HCT116 (cell line): ENCODE measurements around the gene PHGDH. TPM values are rescaled to one million over a fixed set of nuclear protein-coding genes. Genes with fewer than 3 reads are reported as not detected.

Source experiments
- ATAC-seq: fragments of 200-7000 bp; cut with Tn5 transposase; 2 replicates; pipeline ENCODE4 v1.9.1; 2020; ENCODE audit warnings: mild to moderate bottlenecking, moderate library complexity
- BruUV-seq: library from RNA; stranded (reverse); fragments of 400-500 nt; replicated peaks from 2 replicates; lab custom pipeline; 2021; lab: Mats Ljungman, UMichigan
- CTCF ChIA-PET: fragments of 300-600 bp; sonication (Branson Sonifier 250); formaldehyde crosslinking; loops from one replicate; lab custom pipeline; 2021; ENCODE audit warnings: antibody characterized with exemption; lab: Charles Lee
- POLR2A ChIA-PET: fragments of 300-600, 350-600 bp; sonication (Branson Sonifier 250); formaldehyde crosslinking; loops from one replicate; lab custom pipeline; 2021; ENCODE audit warnings: antibody characterized with exemption; lab: Charles Lee
- RAD21 ChIA-PET, 2 experiments: fragments of 300-600 bp; sonication (Branson Sonifier 250); formaldehyde crosslinking; loops; one replicate each; lab custom pipeline; 2023; ENCODE audit warnings: low total read pairs in 2 of 2; ENCODE audit not compliant: uncharacterized antibody in 2 of 2, unreplicated experiment in 2 of 2, low non-redundant PET in 1 of 2; lab: Charles Lee
- DNase-seq: peaks from one replicate; pipeline ENCODE4 v3.0.0-alpha.2; 2010; ENCODE audit warnings: low read depth, low spot score
- H2AFZ ChIP-seq: fragments of 200-600 bp; shearing (Covaris generic), sonication (generic); 2 replicates; pipeline ENCODE4 v1.6.1; 2017; ENCODE audit warnings: low read depth, mixed run types, mixed read lengths, antibody characterized with exemption, low read length; ENCODE audit not compliant: poor library complexity, severe bottlenecking
- H3K27ac ChIP-seq: 2 replicates; pipeline ENCODE4 v1.5.1; 2012; ENCODE audit warnings: low read depth, low read length
- H3K27me3 ChIP-seq: fragments of 200-600 bp; sonication (generic); 2 replicates; pipeline ENCODE4 v1.6.1; 2016; ENCODE audit warnings: mixed run types, low read length, mixed read lengths; ENCODE audit not compliant: insufficient read depth
- H3K36me3 ChIP-seq, 2 experiments: fragments of 200-500 bp in 1 of 2; fragments of 200-600 bp in 1 of 2; sonication (Bioruptor generic) in 1 of 2; sonication (generic) in 1 of 2; 2 replicates each; pipeline versions ENCODE4 v1.5.1 to v1.6.1; 2014 to 2016; ENCODE audit warnings: low read length in 2 of 2, inconsistent platforms in 1 of 2, mixed read lengths in 1 of 2, mixed run types in 1 of 2; ENCODE audit not compliant: insufficient read depth in 2 of 2, control insufficient read depth in 1 of 2
- H3K4me1 ChIP-seq, 2 experiments: fragments of 200-600 bp in 1 of 2; sonication (generic) in 1 of 2; 2 replicates each; pipeline versions ENCODE4 v1.5.1 to v1.6.1; 2012 to 2017; ENCODE audit warnings: low read length in 2 of 2, inconsistent platforms in 1 of 2, mild to moderate bottlenecking in 1 of 2, mixed read lengths in 1 of 2, mixed run types in 1 of 2, moderate library complexity in 1 of 2; ENCODE audit not compliant: insufficient read depth in 2 of 2, control insufficient read depth in 1 of 2
- H3K4me2 ChIP-seq: fragments of 200-600 bp; sonication (generic); 2 replicates; pipeline ENCODE4 v1.6.1; 2017; ENCODE audit warnings: mixed run types, low read length, mixed read lengths
- H3K4me3 ChIP-seq, 2 experiments: fragments of 200-600 bp in 1 of 2; sonication (generic) in 1 of 2; replicated peaks in 1 of 2; 2 replicates each; pipeline ENCODE4 v1.5.1; 2011 to 2016; ENCODE audit warnings: low read length in 2 of 2, control low read depth in 1 of 2, low read depth in 1 of 2, mild to moderate bottlenecking in 1 of 2, mixed read lengths in 1 of 2, mixed run types in 1 of 2
- H3K79me2 ChIP-seq: fragments of 200-600 bp; sonication (generic); 2 replicates; pipeline ENCODE4 v1.6.1; 2017; ENCODE audit warnings: mild to moderate bottlenecking, mixed run types, low read length, moderate library complexity, mixed read lengths; ENCODE audit not compliant: insufficient read depth
- H3K9ac ChIP-seq: fragments of 200-600 bp; sonication (generic); 2 replicates; pipeline ENCODE4 v1.6.1; 2016; ENCODE audit warnings: low read length, mixed read lengths
- H3K9me2 ChIP-seq: fragments of 200-600 bp; sonication (generic), shearing (Covaris generic); 2 replicates; pipeline ENCODE4 v1.6.1; 2017; ENCODE audit warnings: mixed run types, mild to moderate bottlenecking, moderate library complexity; ENCODE audit not compliant: insufficient read depth
- H3K9me3 ChIP-seq, 2 experiments: fragments of 200-500 bp in 1 of 2; fragments of 200-600 bp in 1 of 2; sonication (Bioruptor generic) in 1 of 2; sonication (generic) in 1 of 2; 2 replicates each; pipeline ENCODE4 v1.6.1; 2014 to 2017; ENCODE audit warnings: low read length in 2 of 2, mixed read lengths in 2 of 2, inconsistent platforms in 1 of 2, low read depth in 1 of 2, mild to moderate bottlenecking in 1 of 2, mixed run types in 1 of 2, moderate library complexity in 1 of 2; ENCODE audit not compliant: control insufficient read depth in 1 of 2, insufficient read depth in 1 of 2
- H4K20me1 ChIP-seq: fragments of 200-600 bp; sonication (generic), shearing (Covaris generic); 2 replicates; pipeline ENCODE4 v1.6.1; 2017; ENCODE audit warnings: mixed run types, mild to moderate bottlenecking, moderate library complexity; ENCODE audit not compliant: insufficient read depth
- CBX3 ChIP-seq: IDR thresholded peaks from 2 replicates; pipeline ENCODE4 v1.6.1; 2012; ENCODE audit warnings: low read depth
- EGR1 ChIP-seq: IDR thresholded peaks from 2 replicates; pipeline ENCODE4 v1.6.1; 2012; ENCODE audit warnings: low read depth
- ELF1 ChIP-seq: IDR thresholded peaks from 2 replicates; pipeline ENCODE4 v1.6.1; 2012; ENCODE audit warnings: low read depth, borderline replicate concordance
- EZH2 ChIP-seq: fragments of 200-600 bp; sonication (generic); IDR thresholded peaks from 2 replicates; pipeline ENCODE4 v1.6.1; 2017; ENCODE audit warnings: antibody characterized with exemption, mixed run types
- JUND ChIP-seq: IDR thresholded peaks from 2 replicates; pipeline ENCODE4 v1.6.1; 2012
- POLR2A ChIP-seq: IDR thresholded peaks from 2 replicates; pipeline ENCODE4 v1.7.0; 2011; ENCODE audit warnings: borderline replicate concordance; ENCODE audit not compliant: insufficient read depth, insufficient read length; ENCODE audit errors: extremely low read depth
- RAD21 ChIP-seq: IDR thresholded peaks from 2 replicates; pipeline ENCODE4 v1.6.1; 2012; ENCODE audit warnings: low read depth, mild to moderate bottlenecking
- SIN3A ChIP-seq: IDR thresholded peaks from 2 replicates; pipeline ENCODE4 v1.6.1; 2012; ENCODE audit warnings: low read depth
- SP1 ChIP-seq: IDR thresholded peaks from 2 replicates; pipeline ENCODE4 v1.6.1; 2012; ENCODE audit warnings: low read depth
- ZFX ChIP-seq: fragments of 450-650 bp; IDR thresholded peaks from 2 replicates; pipeline ENCODE4 v1.6.1; 2017
- ZNF274 ChIP-seq: fragments of 200-500 bp; sonication (Bioruptor generic); IDR thresholded peaks from 2 replicates; pipeline ENCODE4 v1.6.1; 2014; ENCODE audit warnings: mild to moderate bottlenecking, low read depth, low read length, inconsistent platforms
- intact Hi-C: fragments of 100-400 bp; cut with micrococcal nuclease; formaldehyde crosslinking; loops from 2 replicates; pipeline ENCODE4 v1.10.0; 2022
- total RNA-seq: library from RNA; stranded (reverse); gene quantifications from one replicate; pipeline ENCODE4 v1.2.1, GENCODE V29; 2021; ENCODE audit not compliant: unreplicated experiment
- TF ChIP-seq, protein P1 (sequence below), 3 experiments: fragments of 200-600 bp in 1 of 3; sonication (generic) in 1 of 3; IDR thresholded peaks in 2 of 3; conservative IDR thresholded peaks in 1 of 3; 2 replicates each; pipeline ENCODE4 v1.5.1; 2012 to 2017; ENCODE audit warnings: low read depth in 2 of 3, low read length in 2 of 3, antibody characterized with exemption in 1 of 3, borderline replicate concordance in 1 of 3, control low read depth in 1 of 3, mild to moderate bottlenecking in 1 of 3, mixed read lengths in 1 of 3, mixed run types in 1 of 3, moderate library complexity in 1 of 3; ENCODE audit not compliant: insufficient read depth in 1 of 3
- TF ChIP-seq, protein P2 (sequence below): IDR thresholded peaks from 2 replicates; pipeline ENCODE4 v1.6.1; 2012; ENCODE audit warnings: low read depth
- TF ChIP-seq, protein P3 (sequence below): IDR thresholded peaks from 2 replicates; pipeline ENCODE4 v1.6.1; 2012
- TF ChIP-seq, protein P4 (sequence below): IDR thresholded peaks from 2 replicates; pipeline ENCODE4 v1.6.1; 2012
- TF ChIP-seq, protein P5 (sequence below): IDR thresholded peaks from 2 replicates; pipeline ENCODE4 v1.6.1; 2011; ENCODE audit warnings: mild to moderate bottlenecking, low read length, moderate library complexity; ENCODE audit not compliant: insufficient replicate concordance; ENCODE audit errors: extremely low read depth

PHGDH gene
- total RNA-seq, 1 experiment from 2014 or later, result 187 TPM

DNA sequence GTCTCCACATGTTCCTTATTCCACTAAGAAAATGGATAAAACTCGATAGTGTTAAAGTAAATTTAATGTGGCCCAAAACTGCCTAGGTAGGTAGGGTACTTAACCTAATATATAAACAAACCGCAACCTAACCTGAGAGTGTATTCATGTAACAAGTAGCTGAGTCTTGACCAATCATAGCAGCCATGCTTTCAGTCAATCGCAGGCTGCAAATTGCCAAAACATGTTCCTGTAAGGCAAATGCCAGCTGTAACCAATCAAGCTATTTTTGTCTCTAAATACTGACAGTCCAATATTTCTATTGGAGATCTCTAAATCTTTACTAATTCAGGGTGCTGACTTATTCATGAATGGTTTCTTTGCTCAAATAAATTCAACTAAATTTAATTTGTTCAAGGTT, 60.0 kb downstream of the PHGDH start:
- H3K9me2 ChIP-seq, result no peaks in the 10 kb centered on the region
- peaks cover 2 to 7% of the 10 kb centered on the region in 2 experiments; a peak in 2 of 4 replicates for H3K4me1 ChIP-seq
- ChIA-PET POLR2A (no interaction called here), CTCF (no interaction called here), RAD21 (no interaction called here)
- H3K4me2 ChIP-seq, result no peak overlapping the region
- no peak for DNase-seq
- no peak for ATAC-seq
- H3K27me3 ChIP-seq, result peaks cover 5% of the 10 kb centered on the region; the same call in 1 of the 2 replicates
- no peak for TF ChIP-seq SIN3A
- TF ChIP-seq, protein P1, sequence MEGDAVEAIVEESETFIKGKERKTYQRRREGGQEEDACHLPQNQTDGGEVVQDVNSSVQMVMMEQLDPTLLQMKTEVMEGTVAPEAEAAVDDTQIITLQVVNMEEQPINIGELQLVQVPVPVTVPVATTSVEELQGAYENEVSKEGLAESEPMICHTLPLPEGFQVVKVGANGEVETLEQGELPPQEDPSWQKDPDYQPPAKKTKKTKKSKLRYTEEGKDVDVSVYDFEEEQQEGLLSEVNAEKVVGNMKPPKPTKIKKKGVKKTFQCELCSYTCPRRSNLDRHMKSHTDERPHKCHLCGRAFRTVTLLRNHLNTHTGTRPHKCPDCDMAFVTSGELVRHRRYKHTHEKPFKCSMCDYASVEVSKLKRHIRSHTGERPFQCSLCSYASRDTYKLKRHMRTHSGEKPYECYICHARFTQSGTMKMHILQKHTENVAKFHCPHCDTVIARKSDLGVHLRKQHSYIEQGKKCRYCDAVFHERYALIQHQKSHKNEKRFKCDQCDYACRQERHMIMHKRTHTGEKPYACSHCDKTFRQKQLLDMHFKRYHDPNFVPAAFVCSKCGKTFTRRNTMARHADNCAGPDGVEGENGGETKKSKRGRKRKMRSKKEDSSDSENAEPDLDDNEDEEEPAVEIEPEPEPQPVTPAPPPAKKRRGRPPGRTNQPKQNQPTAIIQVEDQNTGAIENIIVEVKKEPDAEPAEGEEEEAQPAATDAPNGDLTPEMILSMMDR (IDR thresholded peaks at IDR 0.05 in 2 of 3, conservative IDR thresholded peaks at IDR 0.05 in 1 of 3; ENCODE audit: borderline replicate concordance in 1 of 3, insufficient read depth in 1 of 3, low read depth in 2 of 3, low read length in 2 of 3), result no peak
- TF ChIP-seq CBX3, result no peak
- TF ChIP-seq EZH2, result no peak
- TF ChIP-seq RAD21, result no peak
- TF ChIP-seq POLR2A, result no peak
- no peak for TF ChIP-seq ELF1
- TF ChIP-seq, protein P2, sequence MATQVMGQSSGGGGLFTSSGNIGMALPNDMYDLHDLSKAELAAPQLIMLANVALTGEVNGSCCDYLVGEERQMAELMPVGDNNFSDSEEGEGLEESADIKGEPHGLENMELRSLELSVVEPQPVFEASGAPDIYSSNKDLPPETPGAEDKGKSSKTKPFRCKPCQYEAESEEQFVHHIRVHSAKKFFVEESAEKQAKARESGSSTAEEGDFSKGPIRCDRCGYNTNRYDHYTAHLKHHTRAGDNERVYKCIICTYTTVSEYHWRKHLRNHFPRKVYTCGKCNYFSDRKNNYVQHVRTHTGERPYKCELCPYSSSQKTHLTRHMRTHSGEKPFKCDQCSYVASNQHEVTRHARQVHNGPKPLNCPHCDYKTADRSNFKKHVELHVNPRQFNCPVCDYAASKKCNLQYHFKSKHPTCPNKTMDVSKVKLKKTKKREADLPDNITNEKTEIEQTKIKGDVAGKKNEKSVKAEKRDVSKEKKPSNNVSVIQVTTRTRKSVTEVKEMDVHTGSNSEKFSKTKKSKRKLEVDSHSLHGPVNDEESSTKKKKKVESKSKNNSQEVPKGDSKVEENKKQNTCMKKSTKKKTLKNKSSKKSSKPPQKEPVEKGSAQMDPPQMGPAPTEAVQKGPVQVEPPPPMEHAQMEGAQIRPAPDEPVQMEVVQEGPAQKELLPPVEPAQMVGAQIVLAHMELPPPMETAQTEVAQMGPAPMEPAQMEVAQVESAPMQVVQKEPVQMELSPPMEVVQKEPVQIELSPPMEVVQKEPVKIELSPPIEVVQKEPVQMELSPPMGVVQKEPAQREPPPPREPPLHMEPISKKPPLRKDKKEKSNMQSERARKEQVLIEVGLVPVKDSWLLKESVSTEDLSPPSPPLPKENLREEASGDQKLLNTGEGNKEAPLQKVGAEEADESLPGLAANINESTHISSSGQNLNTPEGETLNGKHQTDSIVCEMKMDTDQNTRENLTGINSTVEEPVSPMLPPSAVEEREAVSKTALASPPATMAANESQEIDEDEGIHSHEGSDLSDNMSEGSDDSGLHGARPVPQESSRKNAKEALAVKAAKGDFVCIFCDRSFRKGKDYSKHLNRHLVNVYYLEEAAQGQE, result no peak
- no peak for TF ChIP-seq ZFX
- TF ChIP-seq, protein P3, sequence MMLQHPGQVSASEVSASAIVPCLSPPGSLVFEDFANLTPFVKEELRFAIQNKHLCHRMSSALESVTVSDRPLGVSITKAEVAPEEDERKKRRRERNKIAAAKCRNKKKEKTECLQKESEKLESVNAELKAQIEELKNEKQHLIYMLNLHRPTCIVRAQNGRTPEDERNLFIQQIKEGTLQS, result no peak
- TF ChIP-seq, protein P4, sequence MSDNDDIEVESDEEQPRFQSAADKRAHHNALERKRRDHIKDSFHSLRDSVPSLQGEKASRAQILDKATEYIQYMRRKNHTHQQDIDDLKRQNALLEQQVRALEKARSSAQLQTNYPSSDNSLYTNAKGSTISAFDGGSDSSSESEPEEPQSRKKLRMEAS, result no peak
- TF ChIP-seq EGR1, result no peak
- TF ChIP-seq, protein P5, sequence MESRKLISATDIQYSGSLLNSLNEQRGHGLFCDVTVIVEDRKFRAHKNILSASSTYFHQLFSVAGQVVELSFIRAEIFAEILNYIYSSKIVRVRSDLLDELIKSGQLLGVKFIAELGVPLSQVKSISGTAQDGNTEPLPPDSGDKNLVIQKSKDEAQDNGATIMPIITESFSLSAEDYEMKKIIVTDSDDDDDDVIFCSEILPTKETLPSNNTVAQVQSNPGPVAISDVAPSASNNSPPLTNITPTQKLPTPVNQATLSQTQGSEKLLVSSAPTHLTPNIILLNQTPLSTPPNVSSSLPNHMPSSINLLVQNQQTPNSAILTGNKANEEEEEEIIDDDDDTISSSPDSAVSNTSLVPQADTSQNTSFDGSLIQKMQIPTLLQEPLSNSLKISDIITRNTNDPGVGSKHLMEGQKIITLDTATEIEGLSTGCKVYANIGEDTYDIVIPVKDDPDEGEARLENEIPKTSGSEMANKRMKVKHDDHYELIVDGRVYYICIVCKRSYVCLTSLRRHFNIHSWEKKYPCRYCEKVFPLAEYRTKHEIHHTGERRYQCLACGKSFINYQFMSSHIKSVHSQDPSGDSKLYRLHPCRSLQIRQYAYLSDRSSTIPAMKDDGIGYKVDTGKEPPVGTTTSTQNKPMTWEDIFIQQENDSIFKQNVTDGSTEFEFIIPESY, result no peak
- no peak for TF ChIP-seq JUND
- no peak for TF ChIP-seq ZNF274
- TF ChIP-seq SP1, result no peak
- H3K27ac ChIP-seq, result no peak overlapping the region
- H3K36me3 ChIP-seq, result no peaks in the 10 kb centered on the region
- no peak overlapping the region for H3K4me3 ChIP-seq
- H2AFZ ChIP-seq, result no peak overlapping the region
- H3K9ac ChIP-seq, result no peak overlapping the region
- BruUV-seq, result no TSS peak
- no peaks in the 10 kb centered on the region for H4K20me1 ChIP-seq
- no peaks in the 10 kb centered on the region for H3K79me2 ChIP-seq
- no peaks in the 10 kb centered on the region for H3K9me3 ChIP-seq
- intact Hi-C loops, result no loop called here
